NCI-H345 treated with DMSO at 0.1 percent for 48 hours (cell line): ENCODE data around the gene CPN2.

Source experiments
- DNase-seq: peaks from one replicate; lab custom pipeline; 2025; ENCODE audit not compliant: unreplicated experiment; lab: John Stamatoyannopoulos, UW

Gene CPN2

GRCh38 chr3:194298331-194299227 lies 52.5 kb downstream of the CPN2 start:
- no peak for DNase-seq

- DNase-seq, result no peak
Observed at GRCh38 chr3:194296454-194297263, 54.5 kb downstream of the CPN2 start.

GRCh38 chr3:194294895-194295214 lies 56.3 kb downstream of the CPN2 start:
- no peak for DNase-seq

GRCh38 chr3:194294199-194294894 lies 56.8 kb downstream of the CPN2 start:
- no peak for DNase-seq

GRCh38 chr3:194293546-194294198 lies 57.5 kb downstream of the CPN2 start:
- no peak for DNase-seq

GRCh38 chr3:194292331-194292730 lies 58.8 kb downstream of the CPN2 start:
- DNase-seq, result no peak
